Left ventricle myocardium inferior (tissue), 1 donor: ENCODE measurements around the gene CLIC3. TPM values are rescaled to one million over a fixed set of nuclear protein-coding genes. Genes with fewer than 3 reads are reported as not detected.

ENCODE experiments used
- DNase-seq: peaks from one replicate; pipeline ENCODE4 v3.0.0-alpha.2; 2020
- H3K27ac ChIP-seq: fragments of 200-600 bp; replicated peaks from 2 replicates; pipeline ENCODE4 v1.8.0; 2021
- H3K27me3 ChIP-seq: fragments of 200-600 bp; 2 replicates; pipeline ENCODE4 v1.8.0; 2021; ENCODE audit warnings: low read depth
- H3K36me3 ChIP-seq: fragments of 200-600 bp; 2 replicates; pipeline ENCODE4 v1.8.0; 2021
- H3K4me1 ChIP-seq: fragments of 200-600 bp; 2 replicates; pipeline ENCODE4 v1.8.0; 2021
- H3K4me3 ChIP-seq: fragments of 200-600 bp; 2 replicates; pipeline ENCODE4 v1.8.0; 2021; ENCODE audit warnings: mild to moderate bottlenecking, moderate library complexity
- H3K9me3 ChIP-seq: fragments of 200-600 bp; replicated peaks from 2 replicates; pipeline ENCODE4 v1.8.0; 2021
- intact Hi-C: fragments of 100-400 bp; cut with micrococcal nuclease; formaldehyde crosslinking; loops from one replicate; pipeline ENCODE4 v1.11.0; 2022
- total RNA-seq: library from RNA; stranded (reverse); fragmentation: NEBNext Ultra II Directional; extraction: Animal tissue kit (Norgen Biotek cat#: 25700); gene quantifications from one replicate; pipeline ENCODE4 v1.2.1, GENCODE V29; 2021
- TF ChIP-seq, protein P1 (sequence below): fragments of 200-600 bp; IDR thresholded peaks from 2 replicates; pipeline ENCODE4 v1.8.0; 2021; ENCODE audit warnings: antibody characterized with exemption, mild to moderate bottlenecking, borderline replicate concordance
- donor health status: DM: no; HTN: yes; CAD: no; lungs with severe emphysema.

CLIC3 gene
- total RNA-seq, 1 donor from 2014 or later, result 1.6 TPM

DNA sequence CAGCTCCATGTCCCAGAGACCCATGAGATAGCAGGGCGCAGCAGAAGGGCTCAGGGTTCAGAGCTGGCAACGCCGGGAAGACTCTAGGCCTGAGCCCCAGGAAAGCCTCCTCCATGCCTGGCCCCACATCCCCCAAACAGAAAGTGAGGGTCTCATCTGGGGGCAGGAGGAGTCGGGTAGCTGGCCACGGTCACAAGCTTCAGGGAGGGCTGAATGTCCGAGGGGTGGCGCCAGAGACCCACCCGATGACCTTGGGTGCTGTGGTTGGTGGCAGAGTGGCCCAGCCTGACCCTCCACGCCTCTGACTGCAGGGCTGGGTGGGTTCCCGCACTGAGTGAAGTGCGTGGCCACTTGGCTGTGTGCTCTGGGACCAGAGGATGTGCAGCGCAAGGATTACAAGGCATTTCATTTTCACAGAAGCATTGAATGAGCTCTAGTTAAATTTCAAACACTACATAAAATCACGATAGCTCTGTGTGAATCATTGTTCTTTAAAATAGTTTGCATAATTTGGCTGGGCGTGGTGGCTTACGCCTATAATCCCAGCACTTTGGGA is 48.3 kb downstream of the CLIC3 start:
- Histone ChIP-seq H3K9me3 (no peaks in the 10 kb centered on the region), H3K4me3 (no peak overlapping the region), H3K4me1 (peaks cover 75% of the 10 kb centered on the region), H3K27ac (peak overlapping the region; percentile 94), H3K36me3 (peaks cover 3% of the 10 kb centered on the region), H3K27me3 (no peaks in the 10 kb centered on the region)
- intact Hi-C loops, result no loop called here
- TF ChIP-seq, protein P1, sequence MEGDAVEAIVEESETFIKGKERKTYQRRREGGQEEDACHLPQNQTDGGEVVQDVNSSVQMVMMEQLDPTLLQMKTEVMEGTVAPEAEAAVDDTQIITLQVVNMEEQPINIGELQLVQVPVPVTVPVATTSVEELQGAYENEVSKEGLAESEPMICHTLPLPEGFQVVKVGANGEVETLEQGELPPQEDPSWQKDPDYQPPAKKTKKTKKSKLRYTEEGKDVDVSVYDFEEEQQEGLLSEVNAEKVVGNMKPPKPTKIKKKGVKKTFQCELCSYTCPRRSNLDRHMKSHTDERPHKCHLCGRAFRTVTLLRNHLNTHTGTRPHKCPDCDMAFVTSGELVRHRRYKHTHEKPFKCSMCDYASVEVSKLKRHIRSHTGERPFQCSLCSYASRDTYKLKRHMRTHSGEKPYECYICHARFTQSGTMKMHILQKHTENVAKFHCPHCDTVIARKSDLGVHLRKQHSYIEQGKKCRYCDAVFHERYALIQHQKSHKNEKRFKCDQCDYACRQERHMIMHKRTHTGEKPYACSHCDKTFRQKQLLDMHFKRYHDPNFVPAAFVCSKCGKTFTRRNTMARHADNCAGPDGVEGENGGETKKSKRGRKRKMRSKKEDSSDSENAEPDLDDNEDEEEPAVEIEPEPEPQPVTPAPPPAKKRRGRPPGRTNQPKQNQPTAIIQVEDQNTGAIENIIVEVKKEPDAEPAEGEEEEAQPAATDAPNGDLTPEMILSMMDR, result peak; percentile 79
- DNase-seq, result peak; percentile 71

DNA sequence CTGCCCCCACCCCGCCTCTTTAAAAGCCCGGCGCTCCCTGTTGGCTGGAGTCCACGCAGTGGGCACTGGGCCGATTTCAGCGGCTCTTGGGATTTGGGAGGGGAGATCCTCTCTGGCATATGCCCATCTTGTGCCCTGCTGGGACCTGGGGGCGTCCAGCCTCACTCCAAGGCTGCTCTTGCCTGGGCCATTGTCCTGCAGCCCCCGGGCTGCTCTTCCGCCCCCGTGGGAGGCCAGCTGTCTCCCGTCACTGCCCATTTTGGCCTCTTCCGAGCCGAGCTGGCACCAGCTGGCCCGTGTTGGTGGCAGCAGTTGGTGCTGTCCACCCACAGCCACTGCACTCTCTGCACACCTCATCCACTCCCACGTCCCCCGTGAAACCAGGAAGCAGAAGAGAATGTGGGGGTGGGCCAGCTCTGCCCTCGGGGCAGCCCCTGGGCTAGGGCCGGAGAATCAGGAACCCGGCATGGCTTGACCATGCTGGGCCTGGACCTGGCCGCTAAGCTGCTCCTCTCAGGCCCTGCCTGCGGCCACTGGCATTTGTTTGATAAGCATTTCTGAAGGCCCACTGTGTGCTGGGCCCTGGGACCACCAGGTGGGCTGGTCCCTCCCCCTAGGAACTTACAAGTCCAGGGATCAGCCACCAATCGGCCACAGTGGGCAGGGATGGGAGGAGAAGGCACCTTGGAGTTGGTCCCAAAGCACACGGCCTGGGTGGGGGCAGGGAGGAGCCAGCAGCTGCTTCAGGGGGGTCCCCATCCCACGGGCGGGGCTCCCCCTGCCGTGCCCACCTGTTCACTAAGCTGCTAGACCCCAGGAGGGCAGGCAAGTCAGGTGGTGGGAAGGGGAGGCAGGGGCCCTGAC is 49.1 kb downstream of the CLIC3 start:
- peak overlapping the region; percentile 94 for H3K27ac ChIP-seq

DNA sequence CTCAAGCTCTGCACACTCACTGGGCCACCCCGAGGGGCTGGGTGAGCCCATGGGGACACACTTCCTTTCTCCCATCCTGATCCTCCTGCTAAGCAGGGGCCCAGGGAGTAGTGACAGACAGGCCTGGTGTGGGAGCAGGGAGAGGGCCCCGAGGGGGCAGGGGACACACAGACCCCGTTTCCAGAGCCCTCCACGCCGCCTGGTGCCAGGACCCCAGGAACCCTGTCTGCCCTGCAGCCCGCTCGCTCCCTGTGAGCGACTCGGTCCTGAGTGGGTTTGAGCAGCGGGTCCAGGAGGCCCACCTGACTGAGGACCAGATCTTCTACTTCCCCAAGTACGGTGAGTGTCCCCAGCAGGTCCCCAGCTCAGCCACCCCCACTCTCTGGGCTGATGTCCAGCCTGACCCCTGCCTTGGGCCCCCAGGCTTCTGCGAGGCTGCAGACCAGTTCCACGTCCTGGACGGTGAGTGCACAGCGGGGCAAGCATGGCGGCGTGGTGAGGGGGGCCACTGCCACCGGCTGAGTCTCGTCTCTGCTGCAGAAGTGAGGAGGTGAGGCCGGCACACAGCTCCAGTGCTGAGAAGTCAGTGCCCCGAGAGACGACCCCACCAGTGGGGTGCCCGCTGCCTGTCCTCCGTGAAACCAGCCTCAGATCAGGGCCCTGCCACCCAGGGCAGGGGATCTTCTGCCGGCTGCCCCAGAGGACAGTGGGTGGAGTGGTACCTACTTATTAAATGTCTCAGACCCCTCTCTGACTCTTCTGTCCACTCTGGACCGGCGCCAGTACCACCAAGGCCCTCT is 49.9 kb downstream of the CLIC3 start:
- intact Hi-C loops, result no loop called here
- Histone ChIP-seq H3K27ac (no peak overlapping the region), H3K27me3 (no peaks in the 10 kb centered on the region), H3K4me3 (no peak overlapping the region), H3K4me1 (peaks cover 75% of the 10 kb centered on the region), H3K36me3 (peaks cover 19% of the 10 kb centered on the region), H3K9me3 (no peaks in the 10 kb centered on the region)
- no peak for DNase-seq
- TF ChIP-seq, protein P1, result no peak

More for the DNA sequence above, 49.1 kb downstream of the CLIC3 start:
- DNase-seq, result no peak
- H3K36me3 ChIP-seq, result peaks cover 11% of the 10 kb centered on the region
- no peak overlapping the region for H3K4me3 ChIP-seq
- TF ChIP-seq, protein P1, result no peak
- intact Hi-C loops, result no loop called here
- no peaks in the 10 kb centered on the region for H3K9me3 ChIP-seq
- peaks cover 77% of the 10 kb centered on the region for H3K4me1 ChIP-seq
- H3K27me3 ChIP-seq, result no peaks in the 10 kb centered on the region

DNA sequence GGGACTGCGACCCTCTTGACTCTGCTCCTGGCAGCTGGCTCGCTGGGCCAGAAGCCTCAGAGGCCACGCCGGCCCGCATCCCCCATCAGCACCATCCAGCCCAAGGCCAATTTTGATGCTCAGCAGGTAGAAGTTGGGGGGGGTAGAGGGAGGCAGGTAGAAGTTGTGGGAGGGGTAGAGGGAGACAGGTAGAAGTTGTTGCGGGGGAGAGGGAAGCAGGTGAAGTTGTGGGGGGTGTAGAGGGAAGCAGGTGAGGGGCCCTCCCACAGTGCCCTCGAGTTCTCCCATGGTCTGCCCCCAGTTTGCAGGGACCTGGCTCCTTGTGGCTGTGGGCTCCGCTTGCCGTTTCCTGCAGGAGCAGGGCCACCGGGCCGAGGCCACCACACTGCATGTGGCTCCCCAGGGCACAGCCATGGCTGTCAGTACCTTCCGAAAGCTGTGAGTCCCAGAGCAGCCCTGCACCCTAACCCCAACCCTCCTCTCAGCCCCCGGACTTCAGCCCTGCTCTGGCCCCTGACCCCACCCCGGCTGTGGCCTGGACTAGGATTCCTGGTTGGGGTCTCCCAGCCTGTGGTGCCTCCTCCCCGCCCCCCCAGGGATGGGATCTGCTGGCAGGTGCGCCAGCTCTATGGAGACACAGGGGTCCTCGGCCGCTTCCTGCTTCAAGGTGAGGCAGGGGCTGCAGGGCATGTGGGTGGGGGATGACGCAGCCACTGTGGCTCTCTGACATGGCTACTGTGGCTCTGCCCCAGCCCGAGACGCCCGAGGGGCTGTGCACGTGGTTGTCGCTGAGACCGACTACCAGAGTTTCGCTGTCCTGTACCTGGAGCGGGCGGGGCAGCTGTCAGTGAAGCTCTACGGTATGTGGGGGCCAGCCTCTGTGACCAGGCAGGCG is 50.8 kb downstream of the CLIC3 start:
- Histone ChIP-seq H3K27me3 (no peaks in the 10 kb centered on the region), H3K4me3 (no peak overlapping the region), H3K36me3 (peaks cover 27% of the 10 kb centered on the region), H3K4me1 (peaks cover 75% of the 10 kb centered on the region), H3K9me3 (no peaks in the 10 kb centered on the region), H3K27ac (no peak overlapping the region)
- TF ChIP-seq, protein P1, result no peak
- DNase-seq, result no peak
- intact Hi-C loops, result no loop called here

Other genes starting within 250 kb of the CLIC3 start
- gene LCN6, start 248.0 kb downstream of the CLIC3 start, total RNA-seq, result 14.6 TPM
- not detected for gene LCN8, start 238.3 kb downstream of the CLIC3 start, total RNA-seq
- 0.41 TPM for gene LCN15, start 232.1 kb downstream of the CLIC3 start, total RNA-seq
- gene TMEM141, start 205.2 kb downstream of the CLIC3 start, total RNA-seq, result 71.4 TPM
- 2.1 TPM for gene CCDC183, start 200.2 kb downstream of the CLIC3 start, total RNA-seq
- gene RABL6, start 188.6 kb downstream of the CLIC3 start, total RNA-seq, result 64.1 TPM
- gene AJM1, start 154.1 kb downstream of the CLIC3 start, total RNA-seq, result 7.7 TPM
- gene PHPT1, start 147.2 kb downstream of the CLIC3 start, total RNA-seq, result 349 TPM
- gene MAMDC4, start 144.2 kb downstream of the CLIC3 start, total RNA-seq, result 13.4 TPM
- gene EDF1, start 130.3 kb downstream of the CLIC3 start, total RNA-seq, result 318 TPM
- 10.0 TPM for gene TRAF2, start 110.1 kb downstream of the CLIC3 start, total RNA-seq
- 157 TPM for gene FBXW5, start 51.8 kb downstream of the CLIC3 start, total RNA-seq
- gene C8G, start 51.3 kb downstream of the CLIC3 start, total RNA-seq, result 3.6 TPM
- gene LCN12, start 44.3 kb downstream of the CLIC3 start, total RNA-seq, result 7.8 TPM
- 3,579 TPM for gene PTGDS, start 19.1 kb downstream of the CLIC3 start, total RNA-seq
- 11.7 TPM for gene LCNL1, start 13.6 kb downstream of the CLIC3 start, total RNA-seq
- gene PAXX, start 4.1 kb downstream of the CLIC3 start, total RNA-seq, result 19.8 TPM
- gene ABCA2, start 31.7 kb upstream of the CLIC3 start, total RNA-seq, result 29.9 TPM
- gene FUT7, start 35.5 kb upstream of the CLIC3 start, total RNA-seq, result not detected
- gene NPDC1, start 49.6 kb upstream of the CLIC3 start, total RNA-seq, result 63.9 TPM
- gene ENTPD2, start 57.5 kb upstream of the CLIC3 start, total RNA-seq, result 1.5 TPM
- 0.25 TPM for gene SAPCD2, start 74.0 kb upstream of the CLIC3 start, total RNA-seq
- gene UAP1L1, start 80.9 kb upstream of the CLIC3 start, total RNA-seq, result 11.5 TPM
- 20.6 TPM for gene MAN1B1, start 90.4 kb upstream of the CLIC3 start, total RNA-seq
- 130 TPM for gene DPP7, start 118.2 kb upstream of the CLIC3 start, total RNA-seq
- not detected for gene GRIN1, start 142.6 kb upstream of the CLIC3 start, total RNA-seq
- gene LRRC26, start 173.5 kb upstream of the CLIC3 start, total RNA-seq, result not detected
- not detected for gene TMEM210, start 175.5 kb upstream of the CLIC3 start, total RNA-seq
- 34.7 TPM for gene ANAPC2, start 192.0 kb upstream of the CLIC3 start, total RNA-seq
- 72.3 TPM for gene SSNA1, start 192.1 kb upstream of the CLIC3 start, total RNA-seq
- gene TPRN, start 204.2 kb upstream of the CLIC3 start, total RNA-seq, result 18.0 TPM
- 47.6 TPM for gene TMEM203, start 209.1 kb upstream of the CLIC3 start, total RNA-seq
- 6.5 TPM for gene NDOR1, start 209.1 kb upstream of the CLIC3 start, total RNA-seq
- gene RNF208, start 225.7 kb upstream of the CLIC3 start, total RNA-seq, result 31.5 TPM
- 0.27 TPM for gene CYSRT1, start 228.6 kb upstream of the CLIC3 start, total RNA-seq
- gene RNF224, start 230.9 kb upstream of the CLIC3 start, total RNA-seq, result not detected
- gene SLC34A3, start 234.3 kb upstream of the CLIC3 start, total RNA-seq, result not detected
- 463 TPM for gene TUBB4B, start 244.7 kb upstream of the CLIC3 start, total RNA-seq